Measurements from ENCODE around the gene SPAG16.

Gene SPAG16

DNA sequence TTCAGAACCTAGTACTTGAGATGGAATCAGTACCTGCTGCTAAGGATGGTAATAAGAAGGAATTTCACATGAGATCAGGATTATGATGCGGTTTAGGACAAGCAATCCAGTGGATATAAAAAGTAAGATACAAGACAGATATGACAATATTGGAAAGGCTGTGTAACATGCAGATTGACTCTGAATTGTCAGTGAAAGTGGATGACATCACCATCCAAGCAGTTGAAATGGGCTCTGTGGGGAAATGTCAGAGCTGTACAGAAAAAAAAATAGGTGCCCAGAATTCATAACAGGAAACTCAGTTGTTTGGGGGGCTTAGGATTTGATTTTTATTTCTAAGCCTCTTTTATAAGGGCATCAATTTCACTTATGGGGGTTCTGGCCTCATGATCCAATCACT, 438.3 kb downstream of the SPAG16 start:
- DNase-seq: no peak

DNA sequence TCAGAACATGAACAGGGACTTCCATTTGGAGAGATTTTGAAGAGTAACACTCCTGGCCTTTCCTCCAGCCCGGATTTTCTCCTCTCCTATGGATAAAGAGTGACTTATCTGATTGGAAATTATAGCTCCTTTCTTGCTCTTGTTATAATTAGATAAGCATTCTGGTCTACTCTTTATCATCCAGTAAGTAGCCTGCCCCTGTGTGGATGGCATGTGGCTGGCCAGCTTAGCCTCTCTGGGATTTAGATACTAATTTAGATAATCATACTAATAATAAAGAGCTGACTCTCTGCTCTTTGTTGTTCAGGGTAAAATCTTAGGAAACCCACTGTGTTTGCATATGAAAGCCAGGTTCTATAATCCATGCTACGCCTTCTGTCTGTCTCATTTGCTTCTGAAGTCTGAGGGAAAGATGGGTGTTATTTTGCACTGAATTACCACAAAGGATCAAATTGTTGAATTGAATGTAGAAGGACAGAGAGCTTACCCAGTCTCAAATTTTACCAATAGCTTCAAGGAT, 438.8 kb downstream of the SPAG16 start:
- DNase-seq: no peak

DNA sequence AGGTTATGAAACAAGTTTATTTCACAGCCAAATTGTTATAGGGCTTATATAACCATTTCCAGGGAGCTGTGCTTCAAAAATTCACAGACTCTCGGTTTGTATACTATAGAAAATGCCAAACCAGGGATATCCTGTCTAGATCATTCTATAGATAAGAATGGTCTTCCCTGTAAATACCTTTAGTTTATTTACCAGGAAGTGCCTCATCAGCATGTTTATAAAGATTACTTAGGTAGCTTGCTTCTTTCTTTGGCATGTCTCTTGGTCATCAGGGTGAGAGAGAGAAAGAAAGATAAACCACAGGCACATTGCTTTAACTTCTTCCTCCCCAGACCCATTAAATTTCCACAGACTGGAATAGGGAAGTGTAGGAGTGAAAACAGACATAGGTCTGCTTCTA, 439.4 kb downstream of the SPAG16 start:
- DNase-seq: no peak

DNA sequence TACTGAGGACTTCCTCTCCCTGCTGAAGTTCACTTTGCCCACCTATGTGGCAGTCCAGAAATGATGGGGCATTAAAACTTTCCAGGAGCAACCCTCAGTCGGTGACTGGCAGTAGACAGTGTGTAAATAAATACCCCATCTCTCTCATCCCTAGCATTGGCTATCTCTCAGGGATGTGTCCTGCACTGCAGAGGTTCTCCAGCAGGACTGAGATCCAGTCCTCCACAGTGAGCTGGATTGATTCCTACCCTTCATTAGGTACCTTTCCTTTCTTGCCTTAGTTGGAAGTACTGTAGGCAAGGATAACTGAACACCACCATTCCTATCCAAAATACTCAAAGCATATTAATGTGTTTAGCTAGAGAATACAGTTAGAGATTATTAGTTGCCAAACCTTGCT, 441.8 kb downstream of the SPAG16 start:
- DNase-seq: no peak

DNA sequence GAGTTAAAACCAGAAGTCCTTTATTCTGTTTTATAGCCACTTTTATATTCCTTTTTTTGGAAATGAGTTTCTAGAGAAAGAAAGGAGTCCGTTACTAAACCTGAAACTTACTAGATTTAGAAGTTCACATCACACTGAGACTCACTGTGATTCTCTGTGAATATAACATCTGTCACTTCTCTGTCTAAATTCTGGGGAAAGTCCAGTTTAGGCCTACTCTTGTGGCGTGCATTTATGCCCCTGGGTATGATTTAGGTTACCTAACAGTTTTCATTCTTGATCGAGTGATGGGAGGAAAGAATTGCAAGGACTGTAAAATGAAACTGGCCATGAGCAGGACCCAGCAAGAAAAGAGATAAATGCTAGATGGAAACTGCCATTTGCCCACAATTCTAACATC, 449.6 kb downstream of the SPAG16 start:
- no peak for DNase-seq

DNA sequence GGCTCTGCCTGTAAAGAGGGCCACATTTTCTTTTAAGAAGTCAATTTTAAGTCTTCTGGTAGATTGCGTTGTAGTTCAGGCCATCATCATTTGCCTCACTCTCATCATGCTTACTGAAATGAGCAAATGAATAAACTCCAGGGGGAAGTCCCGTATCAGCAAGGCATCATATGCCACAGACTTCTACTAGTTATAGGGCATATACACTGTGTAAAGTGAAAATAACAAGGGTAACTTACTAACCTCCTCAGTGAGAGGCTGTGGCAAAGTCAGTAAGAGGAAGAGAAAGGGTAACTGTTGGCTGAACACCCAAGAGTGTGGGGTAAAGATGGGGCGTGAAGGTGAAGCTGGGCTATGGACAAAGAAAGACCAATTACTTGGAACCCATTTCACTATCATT, 456.2 kb downstream of the SPAG16 start:
- DNase-seq: no peak

DNA sequence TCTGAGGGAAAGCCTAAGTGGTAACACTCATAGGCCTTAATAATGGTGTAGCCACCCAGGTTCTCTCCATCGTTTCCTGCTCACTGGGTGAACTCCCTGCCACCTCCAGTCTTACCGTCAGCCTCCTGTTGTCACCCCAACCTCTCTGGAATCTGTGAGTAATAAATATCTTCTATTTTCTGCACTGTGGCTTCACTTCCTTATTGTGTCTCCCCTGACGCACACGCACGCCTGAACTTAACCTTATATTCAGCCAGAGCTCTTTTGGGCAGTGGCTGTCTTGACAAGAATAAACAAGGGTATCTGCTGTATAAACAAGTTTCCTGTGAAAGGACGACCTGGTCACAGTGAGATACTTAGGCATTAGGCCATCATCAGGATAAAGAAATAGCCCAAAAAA, 467.2 kb downstream of the SPAG16 start:
- no peak for DNase-seq

DNA sequence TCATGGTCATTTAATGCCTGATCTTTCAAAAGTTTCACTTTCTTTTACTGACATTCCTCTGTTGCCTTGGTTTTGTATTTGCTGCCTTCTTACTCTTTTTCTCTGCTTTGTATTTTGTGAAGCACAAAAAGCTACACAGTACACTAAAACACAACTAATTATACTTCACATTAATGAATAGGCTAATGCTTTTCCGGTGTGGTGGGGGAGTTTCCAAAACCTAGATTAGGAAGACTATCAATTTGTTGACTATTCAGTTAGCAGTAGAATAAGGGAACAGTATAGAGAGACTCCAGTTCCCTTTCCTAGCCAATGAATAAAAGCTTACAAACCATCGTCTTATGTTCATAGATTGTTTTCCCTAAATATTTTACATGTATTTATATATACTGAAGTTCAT, 468.3 kb downstream of the SPAG16 start:
- no peak for DNase-seq

DNA sequence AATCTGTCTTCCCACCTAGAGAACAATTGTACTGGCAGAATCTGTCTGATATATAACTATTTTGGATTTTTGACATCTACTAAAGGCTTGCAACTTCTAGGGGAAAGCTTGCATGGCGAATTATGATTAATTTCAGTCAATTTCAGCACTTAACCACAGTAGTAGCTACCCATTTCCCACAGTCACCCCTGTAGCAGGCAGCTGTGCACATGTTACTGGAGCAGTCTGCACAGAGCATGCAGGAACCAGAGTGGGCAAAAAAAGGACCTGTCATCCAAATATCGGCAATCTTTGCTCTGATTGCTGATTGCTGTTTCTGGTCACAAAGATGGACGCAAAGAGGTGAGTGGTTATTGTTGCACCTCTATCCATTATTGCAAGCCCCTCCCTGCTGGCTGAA, 473.3 kb downstream of the SPAG16 start:
- DNase-seq: no peak

DNA sequence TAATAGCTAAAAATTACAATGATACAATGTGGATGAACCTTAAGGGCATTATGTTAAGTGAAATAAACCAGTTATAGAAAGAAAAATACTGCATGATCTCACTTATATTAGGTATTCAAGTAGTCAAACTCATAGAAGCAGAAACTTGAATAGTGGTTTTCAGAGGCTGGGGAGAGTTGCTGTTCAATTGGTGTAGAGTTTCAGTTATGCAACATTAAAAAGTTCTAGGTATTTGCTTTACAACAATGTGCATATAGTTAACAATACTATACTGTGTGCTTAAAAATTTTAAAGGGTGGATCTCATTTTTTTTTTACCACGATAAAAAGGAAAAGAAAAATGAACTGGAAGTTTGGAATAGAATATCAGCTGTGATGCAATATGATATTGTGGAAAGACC, 479.1 kb downstream of the SPAG16 start:
- DNase-seq: no peak

DNA sequence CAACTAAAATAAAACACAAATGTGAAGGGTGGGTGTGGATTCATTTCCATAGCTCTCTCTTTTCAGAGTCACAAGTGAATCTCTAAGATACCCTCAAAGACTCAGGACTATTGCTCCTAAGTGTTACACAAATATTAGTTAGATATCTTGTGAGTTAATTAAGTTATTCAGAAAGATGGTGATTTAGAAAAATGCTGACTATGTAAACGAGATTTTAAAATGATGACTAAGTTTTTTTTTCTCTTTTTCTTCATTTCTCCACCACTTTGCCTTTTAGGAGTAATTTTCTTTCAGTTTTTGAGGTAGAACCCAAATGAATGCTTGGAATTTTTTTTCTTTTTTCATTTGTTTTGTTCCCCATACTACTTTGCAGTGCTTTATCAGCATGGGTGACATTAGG, 479.7 kb downstream of the SPAG16 start:
- no peak for DNase-seq

DNA sequence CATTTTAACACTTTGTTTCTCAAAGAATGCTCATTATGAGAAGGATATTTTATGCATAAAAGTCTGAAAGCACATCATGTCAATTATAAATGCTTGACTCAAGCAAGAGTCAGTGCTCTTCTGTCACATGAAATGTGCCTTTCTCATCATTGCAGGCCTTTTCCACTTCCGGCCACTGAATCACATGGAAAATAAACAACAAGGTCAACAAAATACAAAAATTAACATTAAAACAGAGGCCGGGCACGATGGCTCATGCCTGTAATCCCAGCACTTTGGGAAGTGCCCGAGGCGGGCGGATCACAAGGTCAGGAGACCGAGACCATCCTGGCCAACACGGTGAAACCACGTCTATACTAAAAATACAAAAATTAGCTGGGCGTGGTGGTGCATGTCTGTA, 480.6 kb downstream of the SPAG16 start:
- DNase-seq: no peak

DNA sequence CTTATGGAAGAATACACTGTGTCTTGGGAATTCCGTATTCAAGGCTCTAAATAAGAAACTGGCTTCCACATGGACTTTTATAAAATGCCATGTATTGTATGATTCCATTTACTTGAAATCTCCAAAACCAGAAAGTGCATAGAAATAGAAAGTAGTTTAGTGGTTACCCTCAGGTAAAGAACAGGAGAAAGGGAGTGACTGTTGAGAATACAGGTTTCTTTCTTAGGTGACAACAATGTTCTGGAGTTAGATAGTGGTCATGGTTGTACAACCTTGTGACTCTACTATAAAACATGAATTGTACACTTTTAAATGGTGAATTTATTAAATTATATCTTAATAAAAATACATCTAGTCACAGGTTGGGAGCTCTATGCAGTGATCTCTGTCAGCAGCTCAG, 481.8 kb downstream of the SPAG16 start:
- DNase-seq: no peak

DNA sequence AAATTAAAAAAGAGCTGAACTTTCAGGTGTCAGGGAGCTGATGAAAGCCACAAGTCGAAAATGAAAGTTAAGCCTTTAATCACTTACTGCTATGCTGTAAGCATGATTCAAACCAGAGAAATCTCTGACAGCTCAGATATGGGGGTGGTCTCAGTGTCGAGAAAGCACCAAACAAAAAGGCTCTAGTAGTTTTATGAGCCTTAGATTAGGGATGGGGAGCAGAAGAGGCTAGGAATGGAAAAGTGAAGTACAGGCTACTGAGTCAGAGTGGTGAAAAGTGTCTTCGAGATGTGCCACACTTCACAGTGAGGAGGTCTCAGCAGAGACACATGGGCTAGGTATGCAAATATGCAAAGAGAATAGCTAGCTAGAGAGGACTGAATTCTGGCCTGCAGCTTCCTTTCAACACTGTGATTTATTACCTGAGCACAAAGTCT, 482.2 kb downstream of the SPAG16 start:
- no peak for DNase-seq

DNA sequence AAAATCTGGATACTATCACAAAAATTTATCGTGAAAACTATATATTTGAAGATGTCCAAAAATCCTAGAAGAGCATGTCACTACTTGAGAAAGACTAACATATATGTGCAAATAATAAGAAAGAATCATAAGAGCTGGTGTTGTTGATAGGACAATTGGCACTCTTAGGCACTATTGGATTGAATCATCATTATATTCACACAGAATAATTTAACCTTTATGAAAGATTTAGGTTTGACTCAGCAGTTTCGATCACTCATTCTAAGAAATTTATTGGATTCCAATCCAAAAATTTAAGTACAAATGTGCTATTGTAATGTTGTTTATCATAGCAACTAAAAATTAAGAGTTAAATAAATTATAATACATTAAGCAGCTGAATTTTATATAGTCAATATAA, 503.6 kb downstream of the SPAG16 start:
- DNase-seq: no peak

DNA sequence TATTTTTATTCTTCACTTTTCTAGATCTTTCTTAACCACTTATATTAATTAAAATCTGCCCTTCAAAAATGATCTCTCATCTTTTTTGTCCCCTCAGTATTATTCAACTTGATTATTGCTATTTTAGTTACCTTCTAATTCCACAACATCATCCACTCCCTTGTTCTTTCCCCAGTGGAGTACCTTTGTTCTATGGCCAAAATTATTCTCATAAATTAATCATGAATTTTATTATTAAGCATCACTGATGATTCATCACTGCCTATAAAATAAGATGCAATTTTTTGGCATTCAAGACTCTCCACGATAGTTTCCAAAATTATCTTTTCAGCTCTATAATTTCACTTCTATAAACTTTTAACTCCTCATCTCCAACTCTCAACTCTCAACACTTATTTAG, 505.7 kb downstream of the SPAG16 start:
- no peak for DNase-seq

DNA sequence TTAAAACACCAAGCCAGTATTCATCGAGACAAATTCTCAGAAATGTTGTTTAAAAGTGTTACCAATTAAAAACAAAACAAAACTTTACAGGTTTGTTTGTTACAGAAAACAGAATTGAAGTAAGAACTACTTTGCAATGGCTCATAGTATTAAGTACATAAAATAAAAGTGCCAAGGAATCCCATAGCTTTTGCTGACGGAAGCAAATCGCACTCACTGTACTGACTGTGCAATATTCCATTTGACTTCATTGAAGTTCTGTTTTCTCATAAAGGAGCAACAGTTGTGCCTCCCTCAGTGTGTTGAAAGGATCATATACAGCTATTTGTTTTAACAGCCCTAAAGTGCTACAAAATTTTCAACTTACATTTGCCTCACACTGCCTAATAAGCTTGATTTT, 507.8 kb downstream of the SPAG16 start:
- no peak for DNase-seq

DNA sequence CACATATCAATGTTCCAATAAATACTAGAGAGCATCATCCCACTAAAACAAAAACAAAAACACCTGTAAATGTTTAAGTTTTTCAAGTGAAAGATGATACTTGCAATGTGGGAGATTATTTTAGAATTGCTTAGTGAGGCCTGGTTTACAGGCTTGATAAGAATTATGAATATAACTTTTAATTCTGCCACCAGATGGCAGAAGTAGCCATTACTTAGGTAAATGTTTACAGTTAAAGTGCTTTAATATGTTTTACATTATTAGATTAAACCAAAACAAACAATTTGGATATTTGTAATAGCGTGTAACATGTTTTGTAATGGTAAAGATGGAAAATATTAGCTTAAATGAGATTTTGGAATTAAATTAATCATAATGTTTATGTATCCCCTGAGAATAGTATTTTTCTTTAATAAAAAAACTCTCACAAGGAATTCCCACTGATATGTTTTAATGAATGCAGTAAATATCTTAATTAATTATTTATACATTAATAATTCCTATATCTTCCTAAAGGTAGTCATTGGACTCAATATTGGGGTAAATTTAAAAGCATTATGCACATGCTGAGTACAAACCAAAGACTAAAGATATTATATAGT, 522.0 kb downstream of the SPAG16 start:
- no peak for DNase-seq

DNA sequence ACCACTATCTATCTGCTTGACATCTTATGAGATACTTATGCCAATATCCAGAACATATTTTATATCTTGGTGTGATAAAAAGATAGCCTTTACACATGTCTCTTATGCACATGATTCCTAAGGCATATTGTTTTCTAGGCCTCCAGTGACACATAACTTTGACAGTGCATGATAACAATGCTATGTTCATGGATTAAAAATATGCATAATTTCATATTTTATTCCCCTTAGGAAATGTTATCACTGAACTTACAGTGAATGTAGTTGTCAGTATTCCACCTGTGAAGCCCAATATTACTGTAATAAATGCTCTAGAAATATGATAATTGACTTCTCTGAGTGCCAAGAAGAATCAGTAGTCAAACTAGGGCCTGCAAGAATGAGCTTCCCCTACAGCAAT, 532.3 kb downstream of the SPAG16 start:
- DNase-seq: no peak

DNA sequence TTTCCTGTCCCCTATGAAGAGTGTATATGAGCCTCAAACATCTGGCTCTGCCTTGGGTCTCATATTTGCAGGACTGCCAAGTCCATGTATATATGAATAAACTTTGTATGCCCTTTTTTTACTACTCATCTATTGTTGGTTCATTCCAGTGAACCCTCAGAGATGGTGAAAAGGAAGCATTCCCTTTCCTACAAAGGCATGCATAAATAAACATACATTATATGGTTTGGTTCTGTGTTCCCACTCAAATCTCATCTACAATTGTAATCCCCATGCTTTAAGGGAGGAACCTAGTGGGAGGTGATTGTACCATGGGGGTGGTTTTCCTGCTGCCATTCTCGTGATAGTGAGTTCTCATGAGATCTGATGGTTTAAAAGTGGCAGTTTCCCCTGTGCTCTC, 534.2 kb downstream of the SPAG16 start:
- no peak for DNase-seq

DNA sequence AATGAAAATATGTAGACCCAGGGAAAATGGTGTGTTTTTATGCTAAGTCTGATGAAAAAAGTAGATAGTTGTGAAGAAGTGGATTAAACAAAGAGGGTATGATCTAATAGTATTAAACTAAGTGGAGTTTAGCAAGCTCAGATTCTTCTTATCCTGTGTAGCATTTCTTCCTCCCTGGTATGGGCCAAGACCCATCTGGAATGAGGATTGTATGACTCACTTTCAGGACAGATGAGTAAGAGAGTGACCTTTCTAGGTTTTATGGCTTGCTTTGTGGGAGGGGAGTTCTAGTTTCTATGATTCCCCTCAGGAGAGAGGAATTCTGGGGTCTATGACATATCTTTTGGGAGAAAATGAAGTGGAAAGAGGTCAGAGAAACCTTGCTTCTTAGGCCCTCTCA, 550.1 kb downstream of the SPAG16 start:
- DNase-seq: no peak

DNA sequence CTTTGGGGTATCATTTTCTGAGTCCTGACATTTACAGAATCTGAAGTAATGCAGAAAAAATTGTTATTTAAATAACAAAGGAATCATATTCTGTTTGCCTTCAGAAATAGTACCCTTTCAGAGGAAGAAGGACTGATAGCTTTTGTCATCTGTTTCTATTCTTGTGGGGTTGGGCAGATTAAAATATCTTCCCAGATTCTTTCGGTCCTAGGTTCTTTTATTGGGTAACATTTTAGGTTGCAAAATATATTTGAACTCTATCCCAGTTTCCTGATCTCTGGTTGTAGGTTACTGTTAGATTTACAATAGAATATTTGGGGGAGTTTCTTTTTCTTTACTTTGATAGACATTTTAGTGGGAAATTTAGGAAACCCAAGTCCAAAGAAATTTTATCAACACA, 550.5 kb downstream of the SPAG16 start:
- DNase-seq: no peak

DNA sequence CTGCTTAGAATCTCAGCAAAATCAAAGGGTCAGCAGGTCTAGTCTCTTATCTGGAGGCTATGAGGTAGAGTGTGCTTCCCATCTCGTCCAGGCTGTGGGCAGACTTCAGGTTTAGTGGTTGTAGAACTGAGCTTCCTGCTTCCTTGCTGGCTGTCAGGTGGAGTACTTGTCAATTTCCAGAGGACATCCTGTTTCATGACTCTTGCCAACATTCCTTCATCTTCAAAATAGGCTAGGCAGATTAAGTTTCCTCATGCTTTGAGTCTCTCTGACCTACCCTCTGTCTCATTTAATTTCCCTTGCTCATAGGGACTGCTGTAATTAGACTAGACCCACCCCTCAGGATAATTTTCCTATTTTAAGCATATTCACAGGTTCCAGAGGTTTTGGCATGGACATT, 562.6 kb downstream of the SPAG16 start:
- DNase-seq: no peak

DNA sequence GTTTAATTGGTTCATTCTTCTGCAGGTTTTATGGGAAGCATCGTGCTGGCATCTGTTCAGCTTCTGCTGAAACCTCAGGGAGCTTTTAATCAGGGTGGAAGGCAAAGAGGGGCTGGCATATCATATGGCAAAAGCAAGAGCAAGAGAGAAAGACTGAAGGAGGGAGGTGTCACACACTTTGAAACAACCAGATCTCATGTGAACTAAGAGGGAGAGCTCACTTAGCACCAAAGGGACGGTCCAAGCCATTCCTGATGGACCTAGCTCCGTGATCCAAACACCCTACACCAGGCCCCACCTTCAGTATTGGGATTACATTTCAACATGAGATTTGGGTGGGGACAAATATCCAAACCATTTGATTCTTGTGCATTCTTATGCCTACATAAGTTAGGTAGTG, 563.1 kb downstream of the SPAG16 start:
- DNase-seq: no peak

DNA sequence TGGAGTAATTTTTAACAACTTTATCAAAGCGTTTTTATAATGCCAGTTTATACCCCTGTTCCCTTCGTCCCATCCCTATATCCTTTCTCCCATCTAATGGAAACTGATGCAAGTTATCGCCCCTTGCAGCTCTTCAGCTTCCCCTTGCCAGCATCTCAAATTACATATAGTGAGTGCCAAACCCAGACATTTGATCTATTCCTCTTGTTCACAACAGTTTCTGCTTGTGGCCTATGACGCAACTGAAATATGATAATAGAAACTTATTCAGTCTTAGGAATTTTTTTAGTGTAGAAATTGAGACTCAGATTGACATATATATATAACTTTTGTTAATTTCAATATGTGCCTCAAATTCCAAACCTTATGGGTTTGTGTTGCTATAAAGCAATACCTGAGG, 564.4 kb downstream of the SPAG16 start:
- no peak for DNase-seq

DNA sequence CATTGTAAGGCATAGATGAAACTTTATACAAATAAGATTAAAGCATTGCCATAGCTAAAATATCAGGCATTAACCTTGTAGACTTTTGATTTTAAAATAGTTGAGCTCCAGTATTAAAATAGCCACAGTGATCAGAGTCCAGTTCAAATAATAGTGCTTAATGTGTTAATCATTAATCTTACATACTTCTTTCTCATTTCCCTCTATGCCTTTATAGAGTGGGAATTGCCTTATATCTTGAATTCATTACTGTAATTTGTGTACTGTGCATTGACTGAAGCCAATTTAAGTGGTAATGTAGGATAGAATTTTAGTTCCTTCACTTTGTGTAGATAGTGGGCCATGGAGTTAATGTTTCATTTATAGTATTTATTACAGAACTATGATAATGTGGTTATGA, 577.4 kb downstream of the SPAG16 start:
- no peak for DNase-seq
